Measurements from ENCODE around the gene PRICKLE4.

The PRICKLE4 gene

GRCh38 chr6:41771058-41771983 is 9.3 kb upstream of the PRICKLE4 start:
- DNase-seq (ENCODE audit: low spot score) = no peak

GRCh38 chr6:41774841-41775240 is 5.7 kb upstream of the PRICKLE4 start:
- DNase-seq (ENCODE audit: low spot score) = no peak

GRCh38 chr6:41775293-41775882 is 5.2 kb upstream of the PRICKLE4 start:
- DNase-seq (ENCODE audit: low spot score) = no peak

GRCh38 chr6:41777551-41778285 is 2.9 kb upstream of the PRICKLE4 start:
- no peak for DNase-seq (ENCODE audit: low spot score)

- no peak for DNase-seq (ENCODE audit: low spot score)
Observed at GRCh38 chr6:41778895-41779294, 1.7 kb upstream of the PRICKLE4 start.

- DNase-seq (ENCODE audit: low spot score) = no peak
Observed at GRCh38 chr6:41779336-41779735, 1.2 kb upstream of the PRICKLE4 start.

GRCh38 chr6:41779788-41780550 is 613 bp upstream of the PRICKLE4 start, which contains the start of gene FRS3:
TSS of gene FRS3 (minus strand) at chr6:41779900. CDS start at chr6:41776987, 2,913 bp downstream.
- DNase-seq (ENCODE audit: low spot score) = peak; percentile 86

GRCh38 chr6:41781366-41781730 is 766 bp downstream of the PRICKLE4 start:
- no peak for DNase-seq (ENCODE audit: low spot score)

GRCh38 chr6:41783106-41783780 is 2.7 kb downstream of the PRICKLE4 start:
- DNase-seq (ENCODE audit: low spot score) = no peak

GRCh38 chr6:41784581-41785171 is 4.1 kb downstream of the PRICKLE4 start:
- no peak for DNase-seq (ENCODE audit: low spot score)

GRCh38 chr6:41785254-41785653 is 4.7 kb downstream of the PRICKLE4 start:
- DNase-seq (ENCODE audit: low spot score) = no peak

GRCh38 chr6:41785689-41786450 is 5.3 kb downstream of the PRICKLE4 start:
- no peak for DNase-seq (ENCODE audit: low spot score)

- peak; percentile 44 for DNase-seq (ENCODE audit: low spot score)
Observed at GRCh38 chr6:41786451-41787218, 6.1 kb downstream of the PRICKLE4 start.

GRCh38 chr6:41787219-41787917 is 6.8 kb downstream of the PRICKLE4 start, which contains the start of gene TOMM6:
TSS of gene TOMM6 (plus strand) at chr6:41787694. CDS start at chr6:41787698, 4 bp downstream.
- DNase-seq (ENCODE audit: low spot score) = peak; percentile 89

- no peak for DNase-seq (ENCODE audit: low spot score)
Observed at GRCh38 chr6:41789390-41789724, 8.8 kb downstream of the PRICKLE4 start.

GRCh38 chr6:41790045-41790444 is 9.5 kb downstream of the PRICKLE4 start:
- DNase-seq (ENCODE audit: low spot score) = no peak

- DNase-seq (ENCODE audit: low spot score) = no peak
Observed at GRCh38 chr6:41791305-41791704, 10.7 kb downstream of the PRICKLE4 start.

- DNase-seq (ENCODE audit: low spot score) = no peak
Observed at GRCh38 chr6:41791984-41792383, 11.4 kb downstream of the PRICKLE4 start.

- no peak for DNase-seq (ENCODE audit: low spot score)
Observed at GRCh38 chr6:41796474-41796873, 15.9 kb downstream of the PRICKLE4 start.

All from SW480 (cell line).